ENCODE results near the gene DLG2. TPM values are rescaled to one million over a fixed set of nuclear protein-coding genes. Genes with fewer than 3 reads are reported as not detected.

The DLG2 gene
- total and polyA plus RNA-seq, 9 of the 15 experiments (the other 6 are each of a cell fraction or from before 2014, with no cell fraction given), result 0.52 to 1.6 (median 0.95) TPM

DNA sequence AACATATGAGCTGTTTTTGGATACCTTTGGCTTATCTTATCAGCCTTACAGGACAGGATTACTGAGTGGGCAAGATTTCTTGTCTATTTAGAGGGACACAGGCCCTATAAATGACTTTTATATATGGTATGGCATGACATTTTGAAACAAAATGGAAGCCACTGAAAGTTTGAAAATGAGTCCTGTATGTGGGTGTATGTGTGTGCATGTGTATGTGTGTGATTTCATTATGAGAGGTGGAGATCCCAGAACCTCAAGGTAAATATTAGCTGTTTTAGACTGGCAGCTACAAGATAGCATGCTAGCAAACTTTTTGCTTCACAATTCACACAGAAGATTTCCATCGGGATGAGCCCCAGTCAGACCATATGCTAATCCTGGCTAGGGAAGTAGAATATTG lies 1370.5 kb downstream of the DLG2 start:
- BruUV-seq (replicated peaks), result no TSS peak
- Histone ChIP-seq H3K4me3 (no peak overlapping the region), H3K9me3 (replicated peaks; ENCODE audit: control insufficient read depth, insufficient read depth, low read depth, low read length) (no peaks in the 10 kb centered on the region), H3K79me2 (ENCODE audit: control insufficient read depth, insufficient read depth, low read length) (no peaks in the 10 kb centered on the region), H3K27me3 (ENCODE audit: control insufficient read depth in 2 of 2, insufficient read depth in 2 of 2, low read length in 2 of 2) (no peaks in the 10 kb centered on the region), H3K27ac (ENCODE audit: extremely low read depth, low read depth, low read length) (no peak overlapping the region), H3K9ac (ENCODE audit: insufficient read depth in 1 of 2, low read depth in 2 of 2, low read length in 2 of 2) (no peak overlapping the region), H3K9me1 (ENCODE audit: control insufficient read depth, insufficient read depth, low read length) (no peaks in the 10 kb centered on the region), H3K36me3 (ENCODE audit: control insufficient read depth, insufficient read depth, low read length) (no peaks in the 10 kb centered on the region), H3K4me2 (ENCODE audit: insufficient read depth, low read length) (no peak overlapping the region), H4K20me1 (replicated peaks; ENCODE audit: control insufficient read depth, insufficient read depth, low read length) (no peaks in the 10 kb centered on the region), H3K4me1 (replicated peaks in 1 of 2; ENCODE audit: control insufficient read depth in 2 of 2, insufficient read depth in 2 of 2, low read length in 2 of 2) (no peaks in the 10 kb centered on the region), H2AFZ (ENCODE audit: low read depth, low read length) (no peak overlapping the region)
- ATAC-seq, result no peak
- no peak for DNase-seq (ENCODE audit: extremely low read depth in 1 of 4, low spot score in 3 of 4)
- intact Hi-C loops (cut with micrococcal nuclease) (no loop called here), in situ Hi-C loops (cut with MboI) (no loop called here)
- CTCF ChIA-PET (ENCODE audit: low intra/inter-chr PET ratio), result no interaction called here
- WGBS (ENCODE audit: insufficient coverage, low coverage, missing lambda C conversion rate), result 0% methylated on average over 1 of the region's 1 CpG
- FAIRE-seq, result no peak
- POLR2A ChIA-PET, result no interaction called here
- TF ChIP-seq PTBP1 (IDR thresholded peaks at IDR 0.05; ENCODE audit: low read depth, low read length) (no peak), ZNF41 (CRISPR knock-in tag; conservative IDR thresholded peaks at IDR 0.05) (no peak), EZH2 (IDR thresholded peaks at IDR 0.05; ENCODE audit: borderline replicate concordance, low read depth, low read length) (no peak), MEIS2 (IDR thresholded peaks at IDR 0.05; ENCODE audit: partially characterized antibody) (no peak)
- TF ChIP-seq, protein P1, sequence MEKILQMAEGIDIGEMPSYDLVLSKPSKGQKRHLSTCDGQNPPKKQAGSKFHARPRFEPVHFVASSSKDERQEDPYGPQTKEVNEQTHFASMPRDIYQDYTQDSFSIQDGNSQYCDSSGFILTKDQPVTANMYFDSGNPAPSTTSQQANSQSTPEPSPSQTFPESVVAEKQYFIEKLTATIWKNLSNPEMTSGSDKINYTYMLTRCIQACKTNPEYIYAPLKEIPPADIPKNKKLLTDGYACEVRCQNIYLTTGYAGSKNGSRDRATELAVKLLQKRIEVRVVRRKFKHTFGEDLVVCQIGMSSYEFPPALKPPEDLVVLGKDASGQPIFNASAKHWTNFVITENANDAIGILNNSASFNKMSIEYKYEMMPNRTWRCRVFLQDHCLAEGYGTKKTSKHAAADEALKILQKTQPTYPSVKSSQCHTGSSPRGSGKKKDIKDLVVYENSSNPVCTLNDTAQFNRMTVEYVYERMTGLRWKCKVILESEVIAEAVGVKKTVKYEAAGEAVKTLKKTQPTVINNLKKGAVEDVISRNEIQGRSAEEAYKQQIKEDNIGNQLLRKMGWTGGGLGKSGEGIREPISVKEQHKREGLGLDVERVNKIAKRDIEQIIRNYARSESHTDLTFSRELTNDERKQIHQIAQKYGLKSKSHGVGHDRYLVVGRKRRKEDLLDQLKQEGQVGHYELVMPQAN (IDR thresholded peaks at IDR 0.05; ENCODE audit: borderline replicate concordance), result no peak

Measured in K562 (cell line).